HG03575 (cell line): ENCODE measurements around the gene HCN1.

Source experiments
- ATAC-seq: cut with Tn5 transposase; IDR thresholded peaks from one replicate; pipeline ENCODE4 v1.9.1; 2021; ENCODE audit not compliant: unreplicated experiment, insufficient number of reproducible peaks, low FRiP score; ENCODE audit errors: extremely low read depth

Gene HCN1

DNA sequence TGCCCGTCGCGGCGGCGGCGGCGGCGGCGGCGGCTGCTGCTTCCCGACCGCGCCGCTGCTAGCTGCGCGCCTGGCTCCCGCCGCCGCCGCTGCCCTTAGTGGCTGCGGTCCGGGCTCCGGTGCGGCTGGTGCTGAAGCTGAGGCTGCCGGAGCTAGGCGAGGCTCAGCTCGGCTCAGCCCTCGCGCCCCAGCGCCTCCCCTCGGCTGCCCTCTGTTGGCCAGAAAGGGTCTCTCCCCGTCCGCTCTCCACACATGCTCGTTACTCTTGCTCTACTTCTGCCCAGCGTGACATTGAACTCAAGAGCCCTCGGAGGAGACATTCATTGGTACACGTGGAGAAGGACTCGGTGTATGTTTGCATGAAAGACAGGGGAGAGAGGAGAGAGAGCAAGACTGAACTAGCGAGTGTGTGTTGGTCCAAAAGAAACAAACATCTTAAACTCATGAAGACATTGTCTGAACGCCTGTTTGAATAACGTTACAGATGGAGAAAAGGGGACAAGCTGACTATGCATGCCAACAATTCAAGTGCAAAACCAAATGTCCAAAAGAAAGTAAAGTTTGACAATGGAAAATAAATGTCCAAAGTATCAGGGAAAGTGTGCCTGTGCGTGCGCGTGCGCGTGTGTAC, at the start of gene HCN1:
HCN1 (minus strand) TSS at position 175 of the 631 bp plus-strand sequence.
- peak; percentile 83 for ATAC-seq

DNA sequence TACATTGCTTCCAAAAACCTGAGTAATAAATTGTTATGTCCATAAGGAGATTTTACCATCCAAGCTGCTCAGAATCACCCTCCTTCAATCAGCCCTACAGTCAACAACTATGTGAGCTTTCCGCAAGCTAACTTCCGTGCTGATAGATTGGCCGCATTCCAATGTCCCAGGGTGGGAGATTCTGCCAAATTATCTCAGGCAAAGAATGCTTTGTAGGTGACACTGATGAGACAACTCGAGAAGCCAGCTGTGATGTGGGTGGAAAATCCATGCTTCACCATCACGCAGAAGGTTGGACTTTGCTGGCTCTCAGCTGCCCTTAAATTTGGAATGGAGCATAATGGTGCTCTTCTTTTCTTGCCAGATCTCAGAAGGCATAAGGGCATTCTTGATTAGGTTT, 44.9 kb upstream of the HCN1 start:
- no peak for ATAC-seq

DNA sequence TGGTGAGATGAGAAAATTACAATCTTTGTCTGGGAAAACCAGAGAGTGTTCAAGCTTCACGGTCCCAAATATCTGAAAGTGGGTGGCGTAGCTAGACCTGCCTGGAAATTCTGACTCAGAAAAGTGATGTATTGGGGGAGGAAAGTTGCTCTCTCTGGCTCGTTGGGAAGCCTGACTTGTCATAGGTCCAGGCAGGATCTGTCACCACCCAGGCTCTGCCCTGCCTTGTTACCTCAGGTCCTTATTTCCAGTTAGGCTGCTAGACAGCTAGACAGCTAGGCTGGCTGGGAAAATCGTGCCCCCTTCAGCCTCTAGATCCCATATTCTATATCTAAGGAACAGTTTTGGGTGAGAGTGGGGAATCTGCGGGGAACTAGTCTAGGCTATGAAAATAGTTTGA, 41.0 kb upstream of the HCN1 start:
- ATAC-seq, result no peak

DNA sequence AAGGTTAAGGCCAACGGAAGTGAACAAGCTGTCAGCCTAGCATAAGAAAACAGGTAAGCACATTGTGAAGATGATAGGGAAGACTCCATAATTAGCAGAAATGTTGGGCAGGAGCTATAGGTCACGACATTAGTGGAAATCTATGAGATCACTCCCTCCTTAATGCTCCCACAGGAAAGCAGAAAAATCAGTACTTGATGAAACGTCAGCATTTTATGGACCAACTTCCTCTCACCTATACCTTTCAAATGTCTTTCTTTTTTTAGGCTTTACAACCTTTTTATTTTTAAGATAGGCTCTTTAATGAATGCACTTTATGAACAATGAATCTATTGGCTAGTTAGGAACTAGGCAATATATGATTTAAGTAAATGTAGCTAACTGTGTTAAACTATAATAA, 29.4 kb upstream of the HCN1 start:
- ATAC-seq, result no peak

DNA sequence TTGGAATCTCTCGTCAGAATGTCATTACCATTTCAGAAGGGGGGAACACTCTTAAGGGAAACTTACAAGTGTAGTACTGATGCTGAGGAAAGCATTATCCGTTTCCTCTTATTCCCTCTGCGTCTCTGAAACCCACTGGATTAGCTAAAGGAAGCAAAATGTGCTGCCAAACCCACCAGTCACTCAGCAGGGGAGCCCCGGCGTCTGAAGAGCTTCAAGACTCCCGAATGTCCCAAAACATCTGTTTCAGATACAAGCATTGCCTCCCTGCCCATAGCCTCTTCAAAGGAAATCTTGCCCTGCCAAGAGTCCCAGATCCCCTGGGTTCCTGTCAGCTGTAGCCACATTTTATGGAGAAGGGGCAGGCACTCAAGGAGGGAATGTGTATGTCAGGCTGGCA, 1.0 kb upstream of the HCN1 start:
- no peak for ATAC-seq

DNA sequence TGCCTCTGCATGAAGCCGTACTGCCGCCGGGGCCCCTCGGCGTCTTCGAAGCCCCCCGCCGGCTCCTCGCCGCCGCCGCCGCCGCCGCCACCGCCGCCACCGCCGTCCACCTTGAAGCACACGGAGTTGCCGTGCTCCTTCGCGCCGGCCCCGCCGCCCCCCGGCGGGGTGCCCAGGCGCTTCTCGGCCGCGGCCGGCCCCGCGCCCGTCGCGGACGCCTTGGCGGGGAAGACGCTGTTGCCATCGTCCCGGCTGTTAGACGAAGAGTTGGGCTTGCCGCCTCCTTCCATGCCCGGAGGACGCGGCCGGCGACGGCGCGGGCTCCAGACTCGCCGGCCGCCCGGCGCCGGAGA, 400 bp downstream of the HCN1 start:
- no peak for ATAC-seq

DNA sequence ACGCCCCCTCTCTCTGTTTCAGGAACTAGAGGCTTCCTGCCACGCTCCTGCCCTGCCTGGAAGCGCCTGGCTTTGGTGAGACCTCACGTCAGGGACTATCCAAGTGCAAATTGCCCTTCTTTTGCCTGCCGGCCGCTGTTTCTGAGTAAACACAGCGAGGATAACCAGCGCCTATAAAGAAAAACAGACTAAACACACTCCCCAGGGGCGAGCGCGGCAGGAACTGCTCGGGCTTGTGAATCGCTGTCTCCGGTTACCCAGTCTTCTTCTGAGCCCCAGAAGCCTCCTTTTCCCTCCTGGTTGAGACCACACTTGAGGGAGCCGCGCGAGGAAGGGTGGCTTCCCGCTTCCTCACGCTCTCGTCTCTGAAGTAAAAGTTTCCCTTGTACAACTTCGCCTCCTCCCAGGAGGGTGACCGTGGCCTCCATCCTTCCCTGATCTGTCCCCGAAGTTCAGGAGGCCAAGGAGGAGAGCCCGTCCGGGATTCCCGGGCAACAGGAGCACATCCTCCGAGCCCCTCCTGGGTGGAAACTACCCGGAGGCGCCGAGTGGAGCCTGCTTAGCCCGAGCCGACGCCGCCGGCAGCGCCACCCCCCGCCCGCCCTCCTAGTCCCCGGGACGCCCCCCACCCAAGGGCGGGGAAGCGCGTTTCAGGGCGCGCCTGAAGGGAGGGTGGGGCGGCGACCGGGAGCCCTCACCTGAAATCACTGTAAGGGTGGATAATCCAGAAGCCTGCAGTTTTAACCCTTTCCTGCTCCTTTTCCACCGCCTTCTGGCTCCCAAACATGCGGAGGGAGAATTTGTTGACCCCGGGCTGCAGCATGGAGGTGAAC, 993 bp downstream of the HCN1 start:
- ATAC-seq, result no peak

DNA sequence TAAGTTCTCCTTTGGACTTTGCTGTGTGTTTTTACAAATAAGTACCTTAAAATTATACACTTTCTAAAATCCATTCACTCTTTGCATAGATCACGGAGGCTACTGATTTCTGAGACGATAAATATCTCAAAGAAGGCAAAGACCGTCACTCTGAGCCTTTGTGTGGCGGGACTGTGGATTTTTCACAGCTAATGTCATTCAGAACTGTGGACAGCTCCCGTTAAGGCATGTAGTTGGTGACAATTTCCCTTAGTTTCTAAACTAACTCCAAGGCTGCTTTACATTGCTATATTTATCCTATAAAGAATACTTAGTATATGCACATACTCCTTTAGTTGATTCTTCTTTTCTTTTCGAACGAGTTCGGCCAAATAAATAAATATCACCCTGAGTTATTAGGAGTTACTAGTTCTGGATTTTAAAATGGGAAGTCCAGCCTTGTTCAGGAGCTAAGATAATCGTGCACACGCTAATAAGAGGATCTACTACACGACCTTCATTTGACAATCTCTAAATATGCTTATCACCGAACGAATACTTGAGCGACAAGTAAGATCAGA, 1.8 kb downstream of the HCN1 start:
- no peak for ATAC-seq

DNA sequence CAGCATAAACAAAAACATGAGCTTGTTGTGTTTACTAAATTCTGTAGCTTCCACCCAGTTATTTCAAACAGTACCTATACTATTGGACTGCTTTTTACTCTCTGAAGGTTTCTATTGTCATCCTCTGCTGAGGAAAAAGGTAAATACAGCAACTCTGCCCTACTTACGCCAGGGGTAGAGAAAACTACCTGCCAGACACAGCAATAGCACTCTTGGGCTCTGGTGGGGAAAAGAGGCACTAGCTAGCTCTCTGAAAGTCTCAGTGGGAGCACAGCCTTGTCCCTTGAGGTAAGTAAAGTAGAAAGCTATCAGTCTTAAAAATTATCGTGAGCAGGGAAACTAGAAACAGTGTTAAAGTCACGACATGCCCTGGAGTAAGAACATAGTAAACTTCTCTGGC, 3.7 kb downstream of the HCN1 start:
- no peak for ATAC-seq

DNA sequence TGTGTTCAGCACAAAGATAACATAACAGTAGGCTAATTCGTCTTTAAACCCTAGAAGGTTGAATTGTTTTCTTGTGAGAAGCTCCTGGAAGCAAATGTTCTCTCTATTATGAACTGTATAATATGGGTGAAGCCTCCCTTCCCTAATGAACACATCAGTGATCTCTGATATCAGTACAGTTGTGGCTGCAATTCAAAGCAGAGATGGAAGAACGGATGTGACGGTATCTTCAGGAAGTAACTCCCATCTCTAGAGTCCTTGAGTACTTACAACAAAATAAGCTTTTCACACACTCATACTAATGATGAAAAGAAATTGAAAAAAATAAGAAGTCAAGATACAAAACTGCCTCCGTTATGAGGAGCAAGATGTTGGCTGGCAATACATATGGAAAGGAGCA, 4.5 kb downstream of the HCN1 start:
- ATAC-seq, result no peak

DNA sequence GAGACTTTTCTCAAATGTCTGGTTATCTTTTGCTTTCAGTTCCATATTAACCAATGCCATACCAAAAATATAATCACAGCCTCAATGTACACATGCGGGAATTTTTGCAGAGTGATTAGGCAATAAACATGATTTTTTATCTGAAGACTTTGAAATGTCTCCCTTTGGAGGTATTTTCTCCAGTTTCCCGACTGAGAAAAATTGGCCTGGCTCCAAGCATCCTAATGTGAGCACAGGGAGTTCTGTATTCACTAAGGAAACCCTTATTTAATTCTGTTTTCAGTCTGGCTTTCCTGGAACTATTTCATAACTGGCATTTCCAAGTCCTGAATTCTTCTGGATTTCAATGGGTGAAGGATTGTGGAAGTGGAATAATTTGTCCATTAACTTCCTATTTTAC, 8.5 kb downstream of the HCN1 start:
- ATAC-seq, result no peak

DNA sequence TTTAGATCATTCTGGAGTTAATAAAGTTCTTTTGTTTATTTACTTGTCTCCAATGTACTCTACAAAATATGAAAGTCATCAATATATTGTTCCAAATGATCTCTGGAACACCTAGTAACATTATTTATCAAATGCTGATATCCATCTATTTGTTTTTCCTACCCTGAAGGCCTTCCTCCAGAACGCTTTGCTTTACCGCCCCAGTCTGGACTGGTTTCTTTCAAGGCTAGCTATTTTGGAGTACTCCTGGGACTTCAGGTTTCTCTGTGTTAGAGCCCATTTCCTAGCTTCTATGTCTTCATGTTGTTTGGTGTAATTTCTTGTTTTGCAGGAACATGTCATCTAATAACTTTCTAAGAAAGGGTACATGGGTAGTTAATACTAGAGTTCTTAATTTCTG, 9.6 kb downstream of the HCN1 start:
- ATAC-seq, result no peak

DNA sequence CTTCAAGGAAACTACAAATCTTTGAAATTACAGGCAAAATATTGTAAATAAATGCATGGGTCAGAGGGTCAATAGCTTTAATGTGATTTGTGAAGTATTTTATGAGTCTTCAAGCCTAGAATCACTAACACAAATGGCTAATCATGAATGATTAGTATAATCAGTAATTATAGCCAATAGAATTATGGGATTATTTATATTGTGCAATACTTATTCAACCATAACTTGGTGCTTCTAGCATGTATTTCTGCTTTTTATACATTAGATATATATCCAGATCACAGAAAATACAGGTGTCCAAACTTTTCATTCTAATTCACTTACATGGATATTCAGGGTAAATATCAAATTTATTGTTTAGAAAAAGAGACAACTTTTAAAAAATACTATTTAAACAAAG, 12.1 kb downstream of the HCN1 start:
- no peak for ATAC-seq

DNA sequence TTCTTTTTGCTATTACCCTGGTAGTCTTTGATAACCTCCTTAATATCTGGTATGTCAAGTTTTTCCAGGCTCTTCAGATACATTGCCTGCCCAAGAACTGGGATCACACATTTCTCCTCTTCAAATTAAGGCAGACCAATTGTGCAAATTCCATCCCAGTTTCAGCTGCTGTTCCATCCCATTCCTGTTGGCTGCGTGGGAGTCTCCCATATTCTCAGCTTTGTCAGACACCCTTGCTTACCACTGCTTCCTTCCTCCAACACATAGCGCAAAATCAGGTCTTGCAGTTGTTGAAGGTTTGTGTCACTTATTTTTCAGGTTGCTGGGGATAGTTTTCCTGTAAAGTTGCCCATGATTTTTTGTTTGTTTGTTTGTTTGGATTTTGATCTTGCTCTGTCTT, 15.2 kb downstream of the HCN1 start:
- ATAC-seq, result no peak

DNA sequence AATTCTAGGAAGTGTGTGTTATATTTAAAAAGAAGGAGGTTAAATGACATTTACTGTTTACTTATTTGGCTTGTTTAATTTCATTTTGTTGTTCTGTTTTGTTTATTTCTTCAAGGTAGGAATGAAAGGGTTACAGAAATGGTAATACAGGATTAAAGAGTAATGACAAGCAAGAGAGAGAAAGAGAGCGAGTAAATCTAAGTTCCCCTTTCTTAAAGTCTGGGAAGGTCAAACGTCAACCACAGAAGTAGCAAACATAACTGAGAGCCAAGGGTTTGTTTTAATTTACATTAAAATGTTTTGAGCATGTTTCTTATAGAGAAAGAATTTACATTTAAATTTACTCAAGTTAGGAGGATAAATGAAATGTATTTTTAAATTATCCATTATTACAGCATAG, 18.7 kb downstream of the HCN1 start:
- ATAC-seq, result no peak

DNA sequence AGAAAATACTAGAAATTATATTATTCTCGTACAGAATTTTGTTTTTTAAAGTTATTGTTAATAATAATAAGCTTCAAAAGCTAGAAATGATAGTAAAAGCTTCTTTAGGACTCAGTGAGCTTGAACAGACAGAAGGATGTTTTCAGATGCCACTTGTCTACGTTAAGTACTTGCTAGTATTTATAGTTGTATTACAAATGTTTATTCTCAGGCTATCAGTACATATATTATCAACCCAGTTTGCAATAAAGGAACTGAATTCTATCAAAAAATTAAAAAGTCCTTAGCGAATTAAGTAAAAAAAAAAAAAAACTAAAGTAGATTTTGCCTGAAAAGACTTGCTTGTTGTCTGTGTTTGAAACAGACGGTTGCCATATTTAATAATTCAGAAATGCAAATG, 23.9 kb downstream of the HCN1 start:
- no peak for ATAC-seq

DNA sequence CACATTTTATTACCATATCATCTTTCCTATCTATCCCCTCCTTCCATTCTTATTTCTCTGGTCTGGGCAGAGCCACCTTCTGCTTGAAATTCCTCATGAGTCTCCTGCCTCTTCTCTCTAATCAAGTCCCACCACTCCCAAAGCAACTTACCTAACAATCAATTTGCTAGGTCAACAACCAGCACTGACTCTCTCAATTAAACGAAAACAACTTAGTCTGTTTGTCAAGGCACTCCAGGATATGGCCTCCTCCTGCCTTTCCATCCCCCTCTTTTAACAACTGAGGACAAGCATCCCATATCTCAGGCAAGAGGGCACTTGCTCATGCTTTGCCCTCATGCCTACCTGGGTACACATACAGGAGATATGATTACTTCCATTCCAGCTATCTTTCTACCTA, 47.4 kb downstream of the HCN1 start:
- ATAC-seq, result no peak

DNA sequence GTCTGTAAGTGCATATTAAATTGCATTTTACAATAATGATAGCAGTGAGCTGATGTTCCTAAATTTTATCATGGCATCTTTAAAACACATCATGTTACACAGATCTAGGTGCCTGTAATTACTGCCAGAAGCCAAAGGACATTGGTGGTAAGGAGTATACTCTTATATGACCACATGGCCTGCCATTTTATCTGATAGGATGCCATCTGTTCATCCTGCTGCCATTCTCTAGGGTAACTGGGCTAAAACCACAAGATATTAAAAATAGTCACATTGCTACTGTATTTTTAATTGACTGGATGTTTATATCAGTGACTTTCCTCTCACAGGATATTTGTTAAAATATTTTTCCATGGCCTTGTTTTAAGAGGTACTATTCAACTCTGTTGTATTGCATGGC, 53.1 kb downstream of the HCN1 start:
- ATAC-seq, result no peak

DNA sequence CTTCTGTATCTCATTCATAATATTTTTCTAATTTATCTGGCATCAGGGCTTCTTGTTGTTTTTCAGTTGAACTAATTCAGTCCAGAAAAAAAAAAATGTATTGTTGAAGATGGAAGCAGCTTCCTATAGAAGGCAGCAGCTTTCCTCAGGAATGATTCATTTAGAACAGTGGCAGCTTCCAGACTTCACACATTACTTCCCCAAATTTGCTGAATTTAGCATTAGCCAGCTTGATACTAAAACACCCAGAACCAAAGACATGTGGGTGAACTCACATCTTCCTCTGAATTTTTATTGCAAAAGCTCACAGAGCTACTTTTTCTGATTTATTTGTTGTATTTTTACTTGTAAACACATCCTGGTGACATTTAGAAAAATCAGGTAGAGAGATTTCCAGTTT, 53.8 kb downstream of the HCN1 start:
- ATAC-seq, result no peak

DNA sequence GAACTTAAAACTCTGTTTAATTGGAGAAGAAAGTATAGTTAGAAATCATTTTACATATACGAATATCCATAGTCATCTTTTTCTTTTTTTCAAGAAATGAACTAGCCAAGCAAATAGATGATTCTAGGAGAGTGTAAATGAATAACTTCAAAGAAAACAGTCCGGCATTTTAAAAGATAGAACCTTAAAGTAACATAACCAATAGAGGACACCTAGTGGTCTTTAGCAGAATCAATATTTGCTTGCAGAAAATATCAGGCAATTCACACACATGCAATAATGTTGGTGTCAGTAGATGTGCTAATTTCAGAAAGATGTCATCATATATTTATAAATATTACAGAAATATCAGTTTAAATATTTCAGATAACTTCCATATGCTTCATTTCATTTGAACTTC, 57.1 kb downstream of the HCN1 start:
- ATAC-seq, result no peak
